ENCODE measurements around the gene HSF4. TPM values are rescaled to one million over a fixed set of nuclear protein-coding genes. Genes with fewer than 3 reads are reported as not detected.

HSF4 gene
- total RNA-seq, 1 experiment from 2014 or later, result 13.9 TPM

DNA sequence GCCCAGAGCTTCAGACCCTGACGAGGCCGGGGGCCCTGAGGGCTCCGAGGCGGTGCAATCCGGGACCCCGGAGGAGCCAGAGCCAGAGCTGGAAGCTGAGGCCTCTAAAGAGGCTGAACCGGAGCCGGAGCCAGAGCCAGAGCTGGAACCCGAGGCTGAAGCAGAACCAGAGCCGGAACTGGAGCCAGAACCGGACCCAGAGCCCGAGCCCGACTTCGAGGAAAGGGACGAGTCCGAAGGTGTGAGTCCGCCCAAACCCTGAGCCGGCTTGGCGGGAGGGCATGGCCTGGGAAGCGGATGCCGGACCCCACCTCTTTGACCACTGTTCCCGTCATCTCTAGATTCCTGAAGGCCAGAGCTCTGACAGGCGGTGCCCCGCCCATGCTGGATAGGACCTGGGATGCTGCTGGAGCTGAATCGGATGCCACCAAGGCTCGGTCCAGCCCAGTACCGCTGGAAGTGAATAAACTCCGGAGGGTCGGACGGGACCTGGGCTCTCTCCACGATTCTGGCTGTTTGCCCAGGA lies 10.2 kb downstream of the HSF4 start:
- Histone ChIP-seq H3K36me3 (ENCODE audit: insufficient read depth, low read length, poor library complexity, severe bottlenecking) (no peaks in the 10 kb centered on the region), H3K4me1 (ENCODE audit: insufficient read depth, low read length, poor library complexity, severe bottlenecking) (peaks cover 32% of the 10 kb centered on the region), H3K27me3 (replicated peaks; ENCODE audit: insufficient read depth, low read depth, low read length, poor library complexity) (no peaks in the 10 kb centered on the region), H3K9me3 (ENCODE audit: low read depth, low read length, poor library complexity, severe bottlenecking) (no peaks in the 10 kb centered on the region), H3K27ac (ENCODE audit: low read depth, low read length, poor library complexity, severe bottlenecking) (peak overlapping the region; percentile 61), H3K4me3 (ENCODE audit: low read depth, low read length, poor library complexity, severe bottlenecking) (peak overlapping the region; percentile 47)
- DNase-seq (ENCODE audit: low spot score), result no peak
- TF ChIP-seq, protein P1, sequence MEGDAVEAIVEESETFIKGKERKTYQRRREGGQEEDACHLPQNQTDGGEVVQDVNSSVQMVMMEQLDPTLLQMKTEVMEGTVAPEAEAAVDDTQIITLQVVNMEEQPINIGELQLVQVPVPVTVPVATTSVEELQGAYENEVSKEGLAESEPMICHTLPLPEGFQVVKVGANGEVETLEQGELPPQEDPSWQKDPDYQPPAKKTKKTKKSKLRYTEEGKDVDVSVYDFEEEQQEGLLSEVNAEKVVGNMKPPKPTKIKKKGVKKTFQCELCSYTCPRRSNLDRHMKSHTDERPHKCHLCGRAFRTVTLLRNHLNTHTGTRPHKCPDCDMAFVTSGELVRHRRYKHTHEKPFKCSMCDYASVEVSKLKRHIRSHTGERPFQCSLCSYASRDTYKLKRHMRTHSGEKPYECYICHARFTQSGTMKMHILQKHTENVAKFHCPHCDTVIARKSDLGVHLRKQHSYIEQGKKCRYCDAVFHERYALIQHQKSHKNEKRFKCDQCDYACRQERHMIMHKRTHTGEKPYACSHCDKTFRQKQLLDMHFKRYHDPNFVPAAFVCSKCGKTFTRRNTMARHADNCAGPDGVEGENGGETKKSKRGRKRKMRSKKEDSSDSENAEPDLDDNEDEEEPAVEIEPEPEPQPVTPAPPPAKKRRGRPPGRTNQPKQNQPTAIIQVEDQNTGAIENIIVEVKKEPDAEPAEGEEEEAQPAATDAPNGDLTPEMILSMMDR (conservative IDR thresholded peaks at IDR 0.05; ENCODE audit: low read depth, low read length), result no peak
- TF ChIP-seq EZH2 (IDR thresholded peaks at IDR 0.05; ENCODE audit: borderline replicate concordance, low read depth, low read length, poor library complexity, severe bottlenecking), result no peak
- BruUV-seq (replicated peaks), result no TSS peak
- POLR2A ChIA-PET (ENCODE audit: low non-redundant PET), result no interaction called here
- CTCF ChIA-PET, result interaction anchor here (0.6 to 1.0 kb wide), 3 partner anchors 10 to 225 kb away, joined by 3 to 5 read pairs (median 3); partner anchors contain the start of genes FBXL8 and TRADD
- intact Hi-C loops (cut with micrococcal nuclease; ENCODE audit: unreplicated experiment), result no loop called here

DNA sequence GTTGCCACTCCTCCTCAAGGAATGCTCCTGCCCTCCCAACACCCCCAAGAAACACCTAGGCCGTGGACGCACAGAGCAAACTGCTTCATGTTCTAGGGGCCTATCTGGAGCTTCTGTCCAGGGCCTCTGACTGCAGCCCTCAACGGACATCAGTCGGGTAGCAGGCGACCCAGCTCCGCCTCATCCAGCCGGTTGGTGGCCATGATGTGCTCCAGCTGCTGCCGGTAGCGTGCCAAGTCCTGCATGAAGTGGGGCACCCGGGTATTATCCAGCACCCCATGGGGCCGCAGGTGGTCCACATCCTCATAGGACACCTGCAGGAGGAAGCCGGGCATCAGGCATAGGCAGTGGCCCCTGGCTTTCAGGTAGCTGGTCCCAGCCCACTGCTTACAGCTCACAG lies 12.1 kb downstream of the HSF4 start:
- Histone ChIP-seq H3K27me3 (replicated peaks; ENCODE audit: insufficient read depth, low read depth, low read length, poor library complexity) (no peaks in the 10 kb centered on the region), H3K36me3 (ENCODE audit: insufficient read depth, low read length, poor library complexity, severe bottlenecking) (no peaks in the 10 kb centered on the region), H3K4me1 (ENCODE audit: insufficient read depth, low read length, poor library complexity, severe bottlenecking) (peaks cover 22% of the 10 kb centered on the region), H3K4me3 (ENCODE audit: low read depth, low read length, poor library complexity, severe bottlenecking) (no peak overlapping the region), H3K27ac (ENCODE audit: low read depth, low read length, poor library complexity, severe bottlenecking) (no peak overlapping the region), H3K9me3 (ENCODE audit: low read depth, low read length, poor library complexity, severe bottlenecking) (no peaks in the 10 kb centered on the region)
- TF ChIP-seq, protein P1 (conservative IDR thresholded peaks at IDR 0.05; ENCODE audit: low read depth, low read length), result no peak
- no peak for TF ChIP-seq EZH2 (IDR thresholded peaks at IDR 0.05; ENCODE audit: borderline replicate concordance, low read depth, low read length, poor library complexity, severe bottlenecking)
- no TSS peak for BruUV-seq (replicated peaks)
- POLR2A ChIA-PET (ENCODE audit: low non-redundant PET), result no interaction called here
- no peak for DNase-seq (ENCODE audit: low spot score)
- intact Hi-C loops (cut with micrococcal nuclease; ENCODE audit: unreplicated experiment), result no loop called here
- CTCF ChIA-PET, result interaction anchor here (0.7 to 1.2 kb wide), 2 partner anchors 8 to 159 kb away, joined by 3 read pairs; no protein-coding TSS in a partner anchor

DNA sequence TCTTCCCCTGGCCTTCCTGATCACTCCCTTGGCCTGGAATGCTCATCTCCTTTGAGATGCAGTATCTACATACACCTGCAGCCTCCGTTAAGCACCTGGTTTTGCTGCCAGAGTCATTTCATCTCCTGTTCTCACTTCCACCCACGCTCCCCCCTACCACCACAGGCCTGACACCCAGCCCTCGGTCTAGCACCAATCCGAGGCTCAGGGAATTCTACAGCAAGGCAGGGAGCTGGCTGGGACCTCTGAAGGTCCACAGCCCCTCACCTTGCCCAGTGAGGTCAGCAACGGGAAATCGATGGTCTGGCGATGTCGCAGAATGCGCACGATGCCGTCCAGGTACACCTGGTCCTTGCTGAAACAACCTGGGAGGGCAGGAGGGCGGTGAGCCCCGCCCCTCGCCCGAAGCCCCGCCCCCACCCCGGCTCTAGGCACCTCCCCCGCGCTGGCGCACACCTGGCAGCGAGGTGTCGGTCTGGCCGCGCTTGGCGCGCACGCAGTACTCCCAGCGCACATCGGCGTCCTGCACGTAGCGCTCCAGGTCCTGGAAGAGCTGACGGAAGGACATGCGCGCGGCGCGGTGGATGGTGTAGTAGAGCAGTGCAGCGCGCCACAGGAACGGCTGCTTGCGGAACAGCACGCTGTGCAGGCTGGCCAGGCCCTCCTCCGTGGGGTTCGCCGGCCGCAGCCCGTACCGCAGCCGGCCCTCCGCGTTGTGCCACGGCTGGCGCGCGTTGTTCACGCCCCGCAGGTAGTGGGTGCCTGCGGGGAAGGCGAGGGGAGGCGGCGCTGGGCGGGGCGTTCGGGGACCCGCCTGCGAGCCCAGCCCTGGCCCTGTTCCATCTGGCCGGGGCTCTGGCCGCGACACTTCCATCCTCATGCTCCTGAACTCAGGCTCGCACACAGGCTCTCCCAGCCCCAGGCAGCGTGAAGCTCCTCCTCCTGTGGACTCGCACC lies 13.5 kb downstream of the HSF4 start:
- ChIA-PET POLR2A (ENCODE audit: low non-redundant PET) (no interaction called here), CTCF (interaction anchor here (0.7 kb wide), 1 partner anchor 80 kb away, joined by 4 read pairs; no protein-coding TSS in a partner anchor)
- DNase-seq (ENCODE audit: low spot score), result peak; percentile 68
- H3K4me1 ChIP-seq (ENCODE audit: insufficient read depth, low read length, poor library complexity, severe bottlenecking), result peaks cover 27% of the 10 kb centered on the region
- no peak for TF ChIP-seq EZH2 (IDR thresholded peaks at IDR 0.05; ENCODE audit: borderline replicate concordance, low read depth, low read length, poor library complexity, severe bottlenecking)
- TF ChIP-seq, protein P1 (conservative IDR thresholded peaks at IDR 0.05; ENCODE audit: low read depth, low read length), result no peak
- BruUV-seq (replicated peaks), result no TSS peak
- H3K27ac ChIP-seq (ENCODE audit: low read depth, low read length, poor library complexity, severe bottlenecking), result no peak overlapping the region
- no peaks in the 10 kb centered on the region for H3K27me3 ChIP-seq (replicated peaks; ENCODE audit: insufficient read depth, low read depth, low read length, poor library complexity)
- H3K9me3 ChIP-seq (ENCODE audit: low read depth, low read length, poor library complexity, severe bottlenecking), result no peaks in the 10 kb centered on the region
- intact Hi-C loops (cut with micrococcal nuclease; ENCODE audit: unreplicated experiment), result no loop called here
- H3K4me3 ChIP-seq (ENCODE audit: low read depth, low read length, poor library complexity, severe bottlenecking), result peak overlapping the region; percentile 45
- no peaks in the 10 kb centered on the region for H3K36me3 ChIP-seq (ENCODE audit: insufficient read depth, low read length, poor library complexity, severe bottlenecking)

Measured in A673 (cell line).